Stimulated activated CD4-positive, alpha-beta T cell treated with anti-CD3 and anti-CD28 coated beads, Interleukin-15, amount 100 ng/mL, for 1 hour (primary cell): Measurements from ENCODE around the gene PLA2R1.
"Not testable (repeated sequence)": the region's sequence is repeated elsewhere in the genome, so short reads cannot be mapped to it uniquely, and the experiment has no call there.

ENCODE experiments used
- DNase-seq, 2 donors: peaks; one replicate each; pipeline ENCODE4 v3.0.0-alpha.2; 2020; ENCODE audit warnings: low read depth in 1 of 2, low spot score in 1 of 2

The PLA2R1 gene

DNA sequence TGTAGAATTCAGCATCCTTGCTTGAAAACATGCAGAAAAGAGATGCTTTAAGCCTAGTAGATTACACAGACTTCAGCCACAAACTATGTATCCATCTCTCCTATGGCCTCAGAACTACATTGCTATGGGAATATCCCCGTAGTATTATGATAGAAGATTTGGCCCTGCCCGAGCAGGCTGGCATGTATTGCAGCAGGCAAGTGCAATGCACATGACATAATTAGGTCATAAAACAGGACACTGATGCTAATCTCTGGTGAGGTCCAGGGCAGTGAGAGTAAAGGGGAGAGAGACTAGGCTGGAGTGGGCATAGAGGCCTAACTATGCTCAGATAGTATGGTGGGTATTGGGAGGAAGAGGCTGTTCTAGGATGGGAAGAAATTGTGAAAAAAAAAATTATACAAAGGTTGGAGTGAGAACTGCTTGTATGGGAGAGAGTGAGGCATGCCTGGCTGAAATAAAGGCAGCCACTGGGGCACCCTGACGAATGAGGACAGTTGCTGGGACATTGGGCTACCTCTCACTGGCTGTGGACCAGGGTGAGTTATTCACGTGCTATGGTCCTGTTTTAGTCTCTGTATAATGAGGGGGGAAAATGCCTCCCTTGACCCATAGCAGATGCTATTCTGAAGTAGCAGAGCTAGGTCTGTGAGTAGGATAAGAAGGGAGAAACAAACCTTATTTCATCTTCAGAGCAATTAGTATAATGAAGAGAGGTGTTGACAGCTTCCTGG lies 1.6 kb upstream of the PLA2R1 start:
- DNase-seq: no peak

GRCh38 chr2:160063271-160063670 lies 856 bp upstream of the PLA2R1 start:
- no peak for DNase-seq

GRCh38 chr2:160061944-160062291 lies 497 bp downstream of the PLA2R1 start:
- DNase-seq: no peak

DNA sequence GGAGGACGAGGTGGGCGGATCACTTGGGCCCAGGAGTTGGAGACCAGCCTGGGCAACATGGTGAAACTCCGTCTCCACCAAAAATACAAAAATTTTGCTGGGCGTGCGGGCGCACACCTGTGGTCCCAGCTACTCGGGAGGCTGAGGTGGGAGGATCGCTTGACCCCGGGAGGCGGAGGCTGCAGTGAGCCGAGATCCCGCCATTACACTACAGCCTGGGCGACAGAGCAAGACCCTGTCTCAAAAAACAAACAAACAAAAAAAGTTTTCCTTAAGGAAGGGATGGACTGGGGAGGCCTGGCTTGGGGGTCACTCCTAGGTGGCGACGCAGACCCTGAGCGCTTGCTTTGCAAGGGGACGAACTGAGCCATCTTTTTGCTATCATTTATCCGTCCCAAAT lies 882 bp downstream of the PLA2R1 start:
- DNase-seq: no peak

GRCh38 chr2:160060297-160060696 lies 2.1 kb downstream of the PLA2R1 start:
- DNase-seq: no peak

DNA sequence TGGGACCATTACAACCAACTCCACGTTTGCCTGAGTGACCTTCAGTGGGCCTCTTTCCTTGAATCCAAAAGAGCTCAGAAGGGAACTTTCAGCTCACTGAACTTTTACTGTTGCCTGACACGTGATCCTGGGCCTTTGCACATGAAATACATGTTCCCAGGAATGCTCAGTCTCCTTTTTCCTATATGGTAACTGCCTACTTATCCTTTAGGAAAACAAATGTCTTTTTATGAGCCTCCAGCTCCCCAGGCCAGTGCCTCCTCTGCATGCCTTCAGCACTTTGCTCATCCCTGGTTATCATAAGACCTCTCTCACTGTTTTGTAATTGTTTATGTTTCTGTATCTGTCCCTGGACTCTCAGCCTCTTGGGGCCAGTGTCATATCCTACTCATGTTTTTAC lies 5.1 kb downstream of the PLA2R1 start:
- DNase-seq: no peak

DNA sequence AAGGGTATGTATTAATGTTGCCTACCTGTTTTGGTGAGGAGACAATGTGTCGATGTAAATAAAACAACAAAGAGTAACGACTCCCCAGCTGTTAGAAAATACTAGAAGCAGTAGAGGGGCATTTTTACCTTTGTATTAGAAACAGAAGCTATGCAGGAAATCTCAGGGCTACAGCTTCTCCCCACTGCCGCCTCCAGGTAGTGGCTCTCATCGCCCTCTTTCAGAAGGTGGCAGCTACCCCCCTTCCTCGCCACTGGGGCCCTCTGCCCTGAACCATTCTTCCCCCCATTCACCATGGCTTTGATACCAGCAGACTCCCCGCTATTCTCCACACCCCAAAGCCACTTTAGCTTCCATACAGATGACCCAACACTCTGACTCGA lies 6.7 kb downstream of the PLA2R1 start:
- no peak for DNase-seq

DNA sequence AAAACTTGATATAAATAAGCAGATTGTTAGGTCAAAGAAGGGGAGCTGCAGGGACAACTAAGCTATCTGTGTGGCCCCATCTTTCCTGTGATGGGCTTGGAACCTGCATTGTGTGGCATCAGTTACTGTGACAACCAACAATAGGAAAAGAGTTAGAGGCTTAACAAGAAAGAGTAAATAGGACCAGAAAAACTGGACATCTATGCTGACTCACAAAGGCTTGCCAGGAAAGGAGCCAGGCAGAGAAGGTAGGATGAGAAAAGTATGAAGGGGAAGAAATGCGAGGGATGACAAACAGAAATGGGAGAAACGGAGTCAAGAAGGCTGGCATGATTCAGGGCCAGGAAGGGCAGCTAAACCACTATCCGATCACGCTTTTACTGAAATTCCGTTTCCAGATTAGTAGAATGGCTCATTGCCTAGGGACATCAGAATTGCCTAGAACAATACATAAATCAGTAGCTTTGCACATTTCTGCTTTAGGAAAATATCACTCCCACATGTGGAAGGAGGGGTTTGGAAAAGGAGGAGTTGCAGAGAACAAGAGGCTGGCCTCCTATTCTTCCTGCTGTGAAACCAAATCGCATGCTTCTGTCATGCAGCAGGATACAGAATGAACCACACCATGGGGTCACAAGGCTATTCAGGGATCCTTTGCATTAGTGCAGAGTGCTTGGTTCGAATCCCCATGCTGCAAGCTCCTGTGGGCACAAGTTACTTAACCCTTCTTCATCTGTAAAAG lies 7.3 kb downstream of the PLA2R1 start:
- no peak for DNase-seq

GRCh38 chr2:160053946-160054345 lies 8.5 kb downstream of the PLA2R1 start:
- DNase-seq: no peak

DNA sequence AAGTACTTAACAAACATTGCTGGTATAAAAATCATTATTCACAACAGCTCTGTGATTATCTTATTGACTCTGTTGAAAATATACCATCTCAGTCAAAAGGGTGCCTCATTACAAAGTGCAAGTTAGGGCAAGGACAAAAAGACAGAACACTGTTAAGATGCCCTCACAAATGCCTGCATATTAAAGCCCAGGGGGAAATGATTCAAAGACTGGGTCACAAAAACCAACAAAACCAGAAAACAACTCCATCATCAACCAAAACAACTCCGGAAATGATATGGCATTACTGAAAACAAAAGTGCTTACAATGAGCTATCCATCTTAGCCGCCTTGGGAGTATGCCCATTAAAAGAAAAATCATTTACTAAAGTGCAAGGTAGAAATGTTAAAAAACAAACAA lies 9.9 kb downstream of the PLA2R1 start:
- DNase-seq: no peak

DNA sequence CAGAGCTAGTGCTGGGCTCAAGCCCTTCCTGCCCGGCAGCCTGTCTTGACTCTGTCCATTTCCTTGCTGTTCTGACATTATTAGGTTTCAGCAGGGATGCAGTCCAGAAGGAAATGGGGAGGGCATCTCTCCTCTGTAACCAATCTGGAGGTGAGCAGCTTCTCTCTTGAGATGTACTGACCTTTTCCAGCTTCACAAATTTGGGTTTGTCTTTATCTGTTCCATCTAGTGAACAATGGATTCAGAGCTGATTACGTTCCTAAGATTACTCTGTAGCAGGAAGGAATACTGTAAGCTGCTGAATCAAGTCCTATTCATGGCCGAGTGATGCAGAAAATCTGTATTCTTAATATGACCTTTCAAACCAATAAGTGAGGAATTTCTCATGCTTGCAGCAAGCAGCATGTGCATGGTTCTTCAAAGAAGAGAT lies 11.0 kb downstream of the PLA2R1 start:
- DNase-seq: no peak

- no peak for DNase-seq
These were observed 12.3 kb downstream of the PLA2R1 start for GRCh38 chr2:160050147-160050546.

- no peak for DNase-seq
These were observed 16.7 kb downstream of the PLA2R1 start for GRCh38 chr2:160045703-160046210.

DNA sequence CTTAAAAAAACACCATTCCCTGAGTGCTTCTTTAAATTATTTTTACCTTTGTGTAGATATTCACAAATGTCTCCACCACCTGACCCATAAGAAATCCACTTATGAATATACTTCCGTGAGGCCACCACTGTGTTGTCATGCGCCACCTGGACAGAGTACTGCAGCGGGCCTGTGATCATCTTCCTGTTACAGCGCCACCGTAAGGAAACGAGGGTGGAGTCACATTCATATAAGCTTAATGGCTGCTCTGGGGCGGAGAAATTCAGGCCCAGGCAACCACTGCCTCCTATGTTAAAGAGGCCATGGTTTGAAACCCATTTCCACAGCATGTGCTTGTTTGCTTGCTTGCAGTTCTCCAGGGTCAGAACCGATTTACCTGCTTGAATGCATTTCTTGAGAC lies 17.7 kb downstream of the PLA2R1 start:
- DNase-seq: no peak

DNA sequence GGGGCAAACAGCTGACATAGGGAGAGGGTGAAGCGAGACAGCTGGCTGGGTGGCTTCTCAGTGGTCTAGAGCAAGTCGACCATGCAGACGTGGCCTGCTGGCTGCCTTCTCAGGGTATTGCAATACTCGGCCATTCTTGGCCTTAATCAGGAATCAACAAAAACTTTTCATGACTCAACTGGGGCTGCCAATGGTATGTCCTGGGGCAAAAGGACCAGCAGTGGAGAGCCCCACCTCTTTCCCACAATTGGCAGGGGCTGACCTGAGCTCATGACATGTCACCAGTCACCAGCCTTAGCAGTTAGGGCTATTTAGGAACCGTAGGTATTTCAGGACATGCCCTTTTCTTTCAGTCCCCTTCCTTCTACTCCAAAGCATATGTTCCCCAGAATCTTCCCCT lies 19.1 kb downstream of the PLA2R1 start:
- DNase-seq: no peak

GRCh38 chr2:160042054-160042453 lies 20.4 kb downstream of the PLA2R1 start:
- DNase-seq: no peak

GRCh38 chr2:160041091-160041490 lies 21.3 kb downstream of the PLA2R1 start:
- no peak for DNase-seq

GRCh38 chr2:160039166-160039903 lies 23.1 kb downstream of the PLA2R1 start:
- DNase-seq: no peak

GRCh38 chr2:160038662-160039061 lies 23.8 kb downstream of the PLA2R1 start:
- DNase-seq: not testable (repeated sequence)

DNA sequence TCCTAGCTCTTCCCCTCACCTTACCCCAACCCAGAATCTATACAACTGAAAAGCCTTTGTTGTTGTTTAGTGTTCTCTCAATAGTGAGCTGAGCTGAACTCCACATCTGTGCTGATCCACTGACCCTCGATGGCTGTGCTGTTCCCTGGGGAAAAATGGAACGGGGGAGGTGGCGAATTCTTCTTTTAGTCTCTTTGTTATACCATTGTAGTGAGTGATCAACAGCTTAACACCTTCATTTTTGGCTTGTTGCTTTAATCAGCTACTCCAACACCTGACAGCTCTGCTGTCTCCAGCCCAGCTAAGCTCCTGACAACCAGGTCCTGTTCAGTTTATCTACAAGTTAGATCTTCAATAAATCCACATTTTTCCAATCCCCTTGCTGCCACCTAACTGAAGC lies 25.7 kb downstream of the PLA2R1 start:
- DNase-seq: no peak

DNA sequence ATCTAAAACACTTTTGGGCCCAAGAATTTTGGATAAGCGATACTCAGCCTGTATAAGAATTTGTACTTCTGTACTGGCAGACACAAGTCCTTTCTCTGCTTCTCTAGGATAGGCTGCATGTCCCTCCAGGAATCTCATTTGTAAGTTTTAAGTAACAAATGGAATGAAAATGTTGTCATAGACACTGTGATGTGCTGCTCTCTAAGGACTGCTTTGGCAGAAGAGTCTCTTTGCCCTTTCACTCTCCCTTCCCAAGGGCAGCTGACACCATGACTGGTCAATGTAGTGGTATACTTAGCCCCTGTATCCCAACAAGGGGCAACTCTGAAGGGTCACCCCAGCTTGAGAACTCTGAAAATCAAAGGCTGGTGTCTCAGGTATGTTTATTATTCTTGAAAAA lies 27.3 kb downstream of the PLA2R1 start:
- DNase-seq: no peak

GRCh38 chr2:160034396-160034795 lies 28.0 kb downstream of the PLA2R1 start:
- DNase-seq: no peak
